Measurements from ENCODE around the gene ITIH4. TPM values are rescaled to one million over a fixed set of nuclear protein-coding genes. Genes with fewer than 3 reads are reported as not detected.

Gene ITIH4
- total and polyA plus RNA-seq, 2 of the 13 experiments (the other 11 are each of a cell fraction or from before 2014, with no cell fraction given) = 2.7 to 5.3 TPM

GRCh38 chr3:52820736-52821135 is 9.7 kb downstream of the ITIH4 start (continued):
- peak; percentile 67; the same call in 1 of the 2 replicates for TF ChIP-seq ZNF574 (CRISPR knock-in tag; IDR thresholded peaks at IDR 0.05)
- TF ChIP-seq NFE2L2 (IDR thresholded peaks at IDR 0.05; ENCODE audit: low read length) = no peak
- TF ChIP-seq YEATS2 (CRISPR knock-in tag; IDR thresholded peaks at IDR 0.05; ENCODE audit: borderline replicate concordance) = no peak
- no peak for TF ChIP-seq CEBPB (IDR thresholded peaks at IDR 0.05; ENCODE audit: borderline replicate concordance, low read depth, low read length)
- no peak for TF ChIP-seq SCMH1 (CRISPR knock-in tag; IDR thresholded peaks at IDR 0.05; ENCODE audit: borderline replicate concordance)
- no peak for TF ChIP-seq KMT2A (CRISPR knock-in tag; IDR thresholded peaks at IDR 0.05)
- peak; percentile 61 for TF ChIP-seq BHLHE40 (IDR thresholded peaks at IDR 0.05; ENCODE audit: low read length)
- TF ChIP-seq KMT2B (CRISPR knock-in tag; IDR thresholded peaks at IDR 0.05) = no peak
- TF ChIP-seq ZBTB44 (CRISPR knock-in tag; IDR thresholded peaks at IDR 0.05) = no peak
- 0 out of 2 replicates have a peak, but pooled peaks have one; percentile 21 for TF ChIP-seq SAP130 (CRISPR knock-in tag; IDR thresholded peaks at IDR 0.05; ENCODE audit: low read depth)
- TF ChIP-seq AHR (CRISPR knock-in tag; IDR thresholded peaks at IDR 0.05) = no peak
- no peak for TF ChIP-seq TEF (CRISPR knock-in tag; IDR thresholded peaks at IDR 0.05)
- TF ChIP-seq DRAP1 (CRISPR knock-in tag; IDR thresholded peaks at IDR 0.05) = no peak
- no peak for TF ChIP-seq ZNF510 (CRISPR knock-in tag; IDR thresholded peaks at IDR 0.05; ENCODE audit: low read depth)
- TF ChIP-seq CSRNP2 (CRISPR knock-in tag; conservative IDR thresholded peaks at IDR 0.05; ENCODE audit: low read depth) = no peak
- TF ChIP-seq JUNB (CRISPR knock-in tag; IDR thresholded peaks at IDR 0.05; ENCODE audit: borderline replicate concordance) = no peak
- no peak for TF ChIP-seq GFI1 (CRISPR knock-in tag; IDR thresholded peaks at IDR 0.05; ENCODE audit: borderline replicate concordance)
- TF ChIP-seq TRIM24 (CRISPR knock-in tag; IDR thresholded peaks at IDR 0.05) = no peak
- TF ChIP-seq ZNF253 (CRISPR knock-in tag; IDR thresholded peaks at IDR 0.05; ENCODE audit: borderline replicate concordance) = no peak
- no peak for TF ChIP-seq HES4 (CRISPR knock-in tag; IDR thresholded peaks at IDR 0.05; ENCODE audit: borderline replicate concordance)
- peak; percentile 88 for TF ChIP-seq XRCC5 (optimal IDR thresholded peaks at IDR 0.05; ENCODE audit: low read length)
- TF ChIP-seq TARDBP (CRISPR knock-in tag; IDR thresholded peaks at IDR 0.05) = no peak
- no peak for TF ChIP-seq ZNF577 (CRISPR knock-in tag; IDR thresholded peaks at IDR 0.05; ENCODE audit: borderline replicate concordance, low read depth)
- TF ChIP-seq GPN1 (CRISPR knock-in tag; IDR thresholded peaks at IDR 0.05; ENCODE audit: borderline replicate concordance) = no peak

All from HepG2 (cell line).